Cardiac fibroblast (primary cell): ENCODE data around the gene ZFHX2.

Experiments
- DNase-seq, 2 donors: peaks; one replicate each; pipeline versions ENCODE4 v3.0.0 to v3.0.0-alpha.2; 2010; ENCODE audit warnings: low read depth in 2 of 2
- H3K4me3 ChIP-seq, 2 donors: replicated peaks in 1 of 2; 1 replicate in 1 of 2; 2 replicates in 1 of 2; pipeline ENCODE4 v1.5.1; 2011; ENCODE audit warnings: low read depth in 2 of 2, low read length in 2 of 2, mild to moderate bottlenecking in 2 of 2, moderate library complexity in 1 of 2
- TF ChIP-seq, protein P1 (sequence below): IDR thresholded peaks from one replicate; pipeline ENCODE4 v1.5.1; 2011; ENCODE audit warnings: low read depth, mild to moderate bottlenecking, low read length, inconsistent platforms

Gene ZFHX2

DNA sequence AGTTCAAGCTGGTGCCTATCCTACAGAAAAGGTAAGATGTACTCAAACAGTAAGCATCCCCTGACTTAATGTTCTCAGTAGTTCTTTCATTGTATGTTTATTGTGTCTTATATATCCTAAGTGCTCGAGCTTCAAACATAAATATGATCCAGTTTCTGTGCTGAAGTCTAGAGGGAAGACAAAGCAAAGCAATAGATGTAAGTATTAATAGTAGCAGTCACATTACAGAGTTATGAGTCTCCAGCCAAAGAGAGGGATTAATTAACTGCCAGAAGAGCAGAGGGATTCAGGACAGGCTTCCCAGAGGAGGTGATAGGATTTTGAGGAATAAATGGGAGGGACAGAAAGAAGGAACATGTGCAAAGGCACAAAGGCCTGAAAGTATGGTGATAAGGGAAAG is 80.6 kb downstream of the ZFHX2 start:
- TF ChIP-seq, protein P1, sequence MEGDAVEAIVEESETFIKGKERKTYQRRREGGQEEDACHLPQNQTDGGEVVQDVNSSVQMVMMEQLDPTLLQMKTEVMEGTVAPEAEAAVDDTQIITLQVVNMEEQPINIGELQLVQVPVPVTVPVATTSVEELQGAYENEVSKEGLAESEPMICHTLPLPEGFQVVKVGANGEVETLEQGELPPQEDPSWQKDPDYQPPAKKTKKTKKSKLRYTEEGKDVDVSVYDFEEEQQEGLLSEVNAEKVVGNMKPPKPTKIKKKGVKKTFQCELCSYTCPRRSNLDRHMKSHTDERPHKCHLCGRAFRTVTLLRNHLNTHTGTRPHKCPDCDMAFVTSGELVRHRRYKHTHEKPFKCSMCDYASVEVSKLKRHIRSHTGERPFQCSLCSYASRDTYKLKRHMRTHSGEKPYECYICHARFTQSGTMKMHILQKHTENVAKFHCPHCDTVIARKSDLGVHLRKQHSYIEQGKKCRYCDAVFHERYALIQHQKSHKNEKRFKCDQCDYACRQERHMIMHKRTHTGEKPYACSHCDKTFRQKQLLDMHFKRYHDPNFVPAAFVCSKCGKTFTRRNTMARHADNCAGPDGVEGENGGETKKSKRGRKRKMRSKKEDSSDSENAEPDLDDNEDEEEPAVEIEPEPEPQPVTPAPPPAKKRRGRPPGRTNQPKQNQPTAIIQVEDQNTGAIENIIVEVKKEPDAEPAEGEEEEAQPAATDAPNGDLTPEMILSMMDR: no peak
- DNase-seq: no peak
- H3K4me3 ChIP-seq: no peak overlapping the region
